Measurements from ENCODE around the gene SLC25A3. TPM values are rescaled to one million over a fixed set of nuclear protein-coding genes. Genes with fewer than 3 reads are reported as not detected.

The SLC25A3 gene
- total RNA-seq, 1 donor from 2014 or later, result 956 TPM

GRCh38 chr12:98579347-98579746, 14.1 kb upstream of the SLC25A3 start:
- Mint-ChIP-seq H3K9me3 (no peaks in the 10 kb centered on the region), H3K36me3 (no peaks in the 10 kb centered on the region), H3K27ac (no peak overlapping the region), H3K4me1 (no peaks in the 10 kb centered on the region), H3K27me3 (ENCODE audit: insufficient read depth, low read depth) (no peaks in the 10 kb centered on the region), H3K4me3 (no peak overlapping the region)
- Histone ChIP-seq H3K9me3 (ENCODE audit: low read depth) (no peaks in the 10 kb centered on the region), H3K79me2 (ENCODE audit: low read depth) (no peaks in the 10 kb centered on the region), H3K27me3 (no peaks in the 10 kb centered on the region), H3K36me3 (no peaks in the 10 kb centered on the region), H3K4me3 (no peak overlapping the region), H2AFZ (replicated peaks) (no peak overlapping the region), H3K4me1 (no peaks in the 10 kb centered on the region), H3F3A (ENCODE audit: low read depth) (no peaks in the 10 kb centered on the region), H4K20me1 (ENCODE audit: low read depth) (no peaks in the 10 kb centered on the region), H3K27ac (no peak overlapping the region), H3K9ac (no peak overlapping the region), H3K4me2 (no peak overlapping the region)
- TF ChIP-seq EZH2phosphoT487 (IDR thresholded peaks at IDR 0.05) (no peak), CTCF (IDR thresholded peaks at IDR 0.05) (no peak), EZH2 (IDR thresholded peaks at IDR 0.05) (no peak)
- no peak for DNase-seq (ENCODE audit: low spot score)

- H3K4me1 ChIP-seq, result no peaks in the 10 kb centered on the region
- no peak for DNase-seq (ENCODE audit: low spot score)
- no peaks in the 10 kb centered on the region for H3K36me3 ChIP-seq
- TF ChIP-seq EZH2 (IDR thresholded peaks at IDR 0.05) (no peak), EZH2phosphoT487 (IDR thresholded peaks at IDR 0.05) (no peak), CTCF (IDR thresholded peaks at IDR 0.05) (no peak)
- H3K27ac Mint-ChIP-seq, result no peak overlapping the region
- H4K20me1 ChIP-seq (ENCODE audit: low read depth), result no peaks in the 10 kb centered on the region
- no peak overlapping the region for H2AFZ ChIP-seq (replicated peaks)
- no peak overlapping the region for H3K27ac ChIP-seq
- no peaks in the 10 kb centered on the region for H3F3A ChIP-seq (ENCODE audit: low read depth)
- no peaks in the 10 kb centered on the region for H3K4me1 Mint-ChIP-seq
- H3K4me2 ChIP-seq, result no peak overlapping the region
- H3K4me3 ChIP-seq, result no peak overlapping the region
- H3K27me3 Mint-ChIP-seq (ENCODE audit: insufficient read depth, low read depth), result no peaks in the 10 kb centered on the region
- H3K4me3 Mint-ChIP-seq, result no peak overlapping the region
- no peaks in the 10 kb centered on the region for H3K27me3 ChIP-seq
- H3K9ac ChIP-seq, result no peak overlapping the region
- H3K9me3 Mint-ChIP-seq, result no peaks in the 10 kb centered on the region
- no peaks in the 10 kb centered on the region for H3K79me2 ChIP-seq (ENCODE audit: low read depth)
- no peaks in the 10 kb centered on the region for H3K36me3 Mint-ChIP-seq
- no peaks in the 10 kb centered on the region for H3K9me3 ChIP-seq (ENCODE audit: low read depth)
Observed at GRCh38 chr12:98579835-98580234, 13.7 kb upstream of the SLC25A3 start.

- Histone ChIP-seq H3F3A (ENCODE audit: low read depth) (no peaks in the 10 kb centered on the region), H3K36me3 (no peaks in the 10 kb centered on the region), H3K4me2 (no peak overlapping the region), H3K79me2 (ENCODE audit: low read depth) (no peaks in the 10 kb centered on the region), H3K9ac (no peak overlapping the region), H3K27ac (no peak overlapping the region), H3K4me1 (no peaks in the 10 kb centered on the region), H4K20me1 (ENCODE audit: low read depth) (no peaks in the 10 kb centered on the region), H2AFZ (replicated peaks) (no peak overlapping the region), H3K27me3 (no peaks in the 10 kb centered on the region), H3K9me3 (ENCODE audit: low read depth) (no peaks in the 10 kb centered on the region), H3K4me3 (no peak overlapping the region)
- H3K27me3 Mint-ChIP-seq (ENCODE audit: insufficient read depth, low read depth), result no peaks in the 10 kb centered on the region
- H3K27ac Mint-ChIP-seq, result no peak overlapping the region
- no peak for TF ChIP-seq CTCF (IDR thresholded peaks at IDR 0.05)
- no peak for DNase-seq (ENCODE audit: low spot score)
- no peak overlapping the region for H3K4me3 Mint-ChIP-seq
- no peaks in the 10 kb centered on the region for H3K4me1 Mint-ChIP-seq
- H3K36me3 Mint-ChIP-seq, result no peaks in the 10 kb centered on the region
- H3K9me3 Mint-ChIP-seq, result no peaks in the 10 kb centered on the region
Observed at GRCh38 chr12:98580695-98581094, 12.8 kb upstream of the SLC25A3 start.

GRCh38 chr12:98581101-98581500, 12.4 kb upstream of the SLC25A3 start:
- H3K4me3 Mint-ChIP-seq, result no peak overlapping the region
- no peak overlapping the region for H3K4me3 ChIP-seq
- TF ChIP-seq EZH2 (IDR thresholded peaks at IDR 0.05) (no peak), CTCF (IDR thresholded peaks at IDR 0.05) (no peak), EZH2phosphoT487 (IDR thresholded peaks at IDR 0.05) (no peak)
- H3K4me1 Mint-ChIP-seq, result no peaks in the 10 kb centered on the region
- H3K36me3 ChIP-seq, result no peaks in the 10 kb centered on the region
- H3K27me3 ChIP-seq, result no peaks in the 10 kb centered on the region
- no peaks in the 10 kb centered on the region for H3K4me1 ChIP-seq
- no peaks in the 10 kb centered on the region for H3K27me3 Mint-ChIP-seq (ENCODE audit: insufficient read depth, low read depth)
- no peak overlapping the region for H3K27ac Mint-ChIP-seq
- H3K9me3 Mint-ChIP-seq, result no peaks in the 10 kb centered on the region
- no peaks in the 10 kb centered on the region for H3F3A ChIP-seq (ENCODE audit: low read depth)
- H3K9me3 ChIP-seq (ENCODE audit: low read depth), result no peaks in the 10 kb centered on the region
- DNase-seq (ENCODE audit: low spot score), result no peak
- H4K20me1 ChIP-seq (ENCODE audit: low read depth), result no peaks in the 10 kb centered on the region
- H3K27ac ChIP-seq, result no peak overlapping the region
- H3K4me2 ChIP-seq, result no peak overlapping the region
- no peak overlapping the region for H3K9ac ChIP-seq
- no peak overlapping the region for H2AFZ ChIP-seq (replicated peaks)
- H3K79me2 ChIP-seq (ENCODE audit: low read depth), result no peaks in the 10 kb centered on the region
- H3K36me3 Mint-ChIP-seq, result no peaks in the 10 kb centered on the region
